HG02938 (cell line): ENCODE results near the gene CERT1.

ENCODE experiments used
- ATAC-seq: cut with Tn5 transposase; IDR thresholded peaks from one replicate; pipeline ENCODE4 v1.9.1; 2021; ENCODE audit warnings: mild to moderate bottlenecking, moderate library complexity; ENCODE audit not compliant: unreplicated experiment

Gene CERT1

DNA sequence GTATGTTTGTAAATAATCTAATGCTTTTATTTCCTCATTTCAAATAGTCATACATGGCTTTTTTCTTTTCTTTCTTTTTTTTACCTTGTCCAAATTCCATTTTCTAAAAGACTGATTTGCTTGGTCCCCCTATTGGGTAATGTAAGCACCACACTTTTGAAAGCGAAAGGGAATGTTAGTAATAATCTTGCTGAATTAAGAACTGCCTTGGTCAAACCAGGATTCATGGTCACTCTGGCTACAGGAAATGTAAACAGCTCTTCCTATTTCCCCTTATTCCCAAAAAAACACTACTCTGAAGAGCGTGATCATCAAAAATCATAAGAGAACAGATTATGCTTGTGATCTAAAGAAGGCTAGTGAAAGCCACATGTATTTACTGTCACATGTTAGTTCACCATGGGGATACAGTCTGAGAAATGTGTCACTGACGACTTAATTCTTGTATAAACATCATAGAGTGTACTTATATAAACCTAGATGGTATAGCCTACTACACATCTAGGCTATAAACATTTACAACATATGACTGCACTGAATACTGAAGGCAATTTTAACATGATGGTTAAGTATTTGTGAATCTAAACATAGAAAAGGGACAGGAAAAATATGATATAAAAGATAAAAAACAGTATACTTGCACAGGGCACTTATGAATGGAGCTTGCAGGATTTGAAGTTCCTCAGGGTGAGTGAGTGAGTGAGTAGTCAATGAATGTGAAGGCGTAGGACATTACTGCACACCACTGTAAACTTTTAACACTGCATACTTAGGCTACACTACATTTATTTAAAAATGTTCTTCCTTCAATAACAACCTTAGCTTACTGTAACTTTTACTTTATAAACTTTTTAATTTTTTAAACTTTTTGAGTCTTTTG lies 99.1 kb downstream of the CERT1 start:
- ATAC-seq, result no peak

DNA sequence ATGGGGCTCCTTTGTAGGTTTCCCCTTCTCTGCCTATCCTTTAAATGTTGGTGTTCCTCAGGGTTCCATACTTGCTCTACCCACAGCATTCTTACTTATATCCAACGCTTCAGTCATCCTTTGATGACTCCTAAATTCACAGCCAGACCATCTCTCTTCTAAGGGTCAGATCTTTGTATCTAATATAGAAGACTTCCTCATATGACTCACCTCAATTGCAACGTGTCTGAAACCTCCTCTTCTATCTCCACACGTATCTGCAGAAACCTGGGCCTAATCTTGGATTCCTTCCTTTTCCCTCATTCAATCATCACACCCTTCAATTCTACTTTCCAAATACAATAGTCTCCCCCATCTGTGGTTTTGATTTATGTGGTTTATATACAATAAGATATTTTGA lies 106.1 kb downstream of the CERT1 start:
- no peak for ATAC-seq

DNA sequence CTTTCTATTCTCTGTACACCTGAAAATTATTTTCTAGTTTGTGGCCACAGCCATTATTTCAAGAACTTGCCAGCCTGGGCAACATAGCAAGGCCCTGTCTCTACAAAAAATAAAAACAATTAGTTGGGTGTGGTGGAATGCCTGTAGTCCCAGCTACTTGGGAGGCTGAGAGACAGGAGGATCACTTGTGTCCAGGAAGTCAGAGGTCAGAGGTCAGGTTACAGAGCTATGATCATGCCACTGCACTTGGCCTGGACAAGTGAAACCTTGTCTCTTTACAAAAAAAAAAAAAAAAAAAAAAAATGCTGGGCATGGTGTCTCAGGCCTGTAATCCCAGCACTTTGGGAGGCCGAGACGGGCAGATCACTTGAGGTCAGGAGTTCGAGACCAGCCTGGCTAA lies 116.2 kb downstream of the CERT1 start:
- ATAC-seq, result no peak

DNA sequence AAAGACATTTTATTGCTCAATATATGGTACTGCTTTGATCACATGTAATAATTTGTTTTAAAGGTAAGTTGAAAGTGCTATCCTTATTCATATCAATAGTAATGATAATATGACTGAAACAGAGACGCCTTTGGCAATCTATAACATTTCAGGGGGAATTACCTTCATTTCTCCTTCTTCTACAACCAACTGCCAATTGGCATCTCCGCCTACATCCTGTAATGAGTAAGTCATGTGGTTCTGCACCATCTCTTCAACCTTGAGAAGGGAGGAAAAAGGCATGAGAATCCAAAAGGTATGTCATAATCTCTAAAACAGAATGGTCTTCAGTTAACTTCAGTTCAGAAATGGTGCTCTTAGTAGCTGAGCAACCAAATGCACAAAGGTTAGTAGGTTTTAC lies 122.0 kb downstream of the CERT1 start:
- ATAC-seq, result no peak

DNA sequence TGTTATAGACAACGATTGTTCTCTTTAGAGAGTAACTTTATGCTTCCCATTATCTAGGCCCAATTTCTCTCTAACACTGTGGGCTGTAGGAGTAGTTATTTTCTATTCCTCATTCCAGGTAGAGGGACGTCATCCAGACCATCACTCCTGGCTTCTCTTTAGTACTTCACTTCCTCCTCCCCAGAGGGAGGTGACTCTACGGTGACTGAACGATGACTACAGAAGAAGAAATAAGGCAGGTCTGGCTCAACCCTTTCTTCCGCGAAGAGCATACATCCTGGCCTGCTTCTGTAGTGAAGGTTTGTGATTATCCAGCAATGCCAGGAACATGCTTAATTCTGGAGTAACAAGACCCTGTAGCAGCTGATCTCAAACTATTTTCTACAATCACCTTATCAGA lies 123.6 kb downstream of the CERT1 start:
- ATAC-seq, result no peak

DNA sequence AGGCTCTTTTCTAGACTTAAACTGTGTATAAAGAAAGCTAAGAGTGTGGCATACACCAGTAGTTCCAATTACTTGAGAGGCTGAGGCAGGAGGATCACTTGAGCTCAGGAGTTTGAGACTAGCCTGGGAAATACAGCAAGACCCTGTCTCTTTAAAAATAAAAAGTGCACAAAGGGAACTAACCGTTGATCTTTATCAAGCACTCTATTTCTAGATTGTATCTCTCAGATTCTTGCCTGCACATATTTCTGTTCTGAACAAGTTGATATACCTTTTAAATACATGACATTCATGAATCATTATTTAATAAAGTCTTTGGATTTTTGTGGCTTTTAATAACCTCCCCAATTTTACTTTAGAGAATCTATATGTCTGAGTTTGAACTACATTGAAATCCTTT lies 127.2 kb downstream of the CERT1 start:
- no peak for ATAC-seq

DNA sequence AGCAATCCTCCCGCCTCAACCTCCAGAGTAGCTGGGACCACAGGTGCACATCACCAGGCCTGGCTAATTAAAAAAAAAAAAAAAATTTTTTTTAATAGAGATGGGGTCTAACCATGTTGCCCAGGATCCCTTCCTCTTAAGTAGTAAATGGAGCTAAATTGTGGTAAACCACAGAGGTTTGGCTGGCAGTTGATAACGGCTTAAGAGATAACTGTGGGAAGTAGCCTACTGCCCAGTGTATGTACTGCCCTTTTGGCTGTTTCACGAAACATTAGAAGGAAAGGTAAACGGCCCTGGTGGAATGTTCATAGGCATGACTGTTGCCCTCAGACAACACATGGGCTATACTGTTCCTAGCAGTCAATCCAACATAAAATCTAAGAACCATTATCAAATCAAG lies 130.0 kb downstream of the CERT1 start:
- ATAC-seq, result no peak

DNA sequence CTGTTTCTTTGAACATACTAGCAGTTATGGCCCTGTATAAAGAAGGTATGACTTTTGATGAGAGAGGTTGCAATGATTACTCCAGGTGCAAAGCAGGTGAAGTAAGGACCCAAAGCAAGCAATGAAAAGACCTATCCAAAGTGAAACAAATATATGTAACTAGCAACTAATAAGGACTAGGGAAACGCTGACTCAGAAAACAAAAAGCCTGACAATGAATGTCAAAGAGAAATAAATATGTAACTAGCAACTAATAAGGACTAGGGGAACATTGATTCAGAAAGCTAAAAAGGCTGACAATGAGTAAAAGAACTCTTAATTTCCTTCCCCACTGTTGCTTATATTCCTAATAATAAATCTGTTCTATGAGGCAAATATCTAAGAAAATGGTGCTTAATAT lies 131.3 kb downstream of the CERT1 start:
- no peak for ATAC-seq

DNA sequence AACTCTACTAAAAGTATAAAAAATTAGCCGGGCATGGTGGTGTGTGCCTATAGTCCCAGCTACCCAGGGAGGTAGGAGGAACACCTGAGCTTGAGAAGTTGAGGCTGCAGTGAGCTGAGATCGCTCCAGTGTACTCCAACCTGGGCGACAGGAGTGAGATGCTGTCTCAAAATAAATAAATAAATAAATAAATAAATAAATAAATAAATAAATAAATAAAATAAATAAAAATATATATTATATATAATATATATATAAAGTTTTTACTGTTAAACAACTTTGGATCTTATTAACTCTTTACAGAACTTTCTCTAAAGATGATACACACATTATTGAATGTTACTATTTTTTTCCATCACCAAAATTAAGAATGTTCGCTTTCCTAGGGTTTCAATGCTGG lies 136.0 kb downstream of the CERT1 start:
- ATAC-seq, result no peak

DNA sequence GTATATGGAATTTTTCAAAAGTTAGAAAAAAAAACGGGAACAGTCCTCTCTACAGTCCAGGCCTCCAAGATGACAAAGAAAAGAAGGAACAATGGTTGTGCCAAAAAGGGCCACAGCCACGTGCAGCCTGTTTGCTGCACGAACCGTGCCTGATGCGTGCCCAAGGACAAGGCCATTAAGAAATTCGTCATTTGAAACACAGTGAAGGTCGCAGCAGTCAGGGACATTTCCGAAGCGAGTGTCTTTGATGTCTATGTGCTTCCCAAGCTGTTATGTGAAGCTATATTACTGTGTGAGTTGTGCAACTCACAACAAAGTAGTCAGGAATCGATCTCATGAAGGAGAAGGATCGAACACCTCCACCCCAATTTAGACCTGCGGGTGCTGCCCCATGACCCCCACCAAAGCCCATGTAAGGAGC lies 137.0 kb downstream of the CERT1 start:
- ATAC-seq, result no peak

DNA sequence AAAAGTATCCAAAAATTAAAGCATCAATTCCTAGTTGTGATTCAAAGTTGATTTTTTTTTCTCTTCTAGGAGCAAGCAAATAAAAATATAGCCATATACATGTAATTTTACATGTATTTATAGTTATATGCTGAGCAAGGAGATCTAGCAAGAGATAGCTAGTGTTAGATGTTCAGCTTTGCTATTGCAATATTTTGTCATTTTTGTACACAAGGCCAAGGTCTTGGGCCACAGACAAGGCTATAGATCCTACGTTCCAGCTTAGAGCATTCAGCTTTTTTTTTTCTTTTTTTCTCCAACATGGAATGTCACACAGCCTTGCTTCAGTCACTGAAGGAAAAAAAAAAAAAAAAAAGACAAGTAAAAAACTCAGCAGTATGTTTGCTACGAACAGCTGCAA lies 137.6 kb downstream of the CERT1 start:
- no peak for ATAC-seq

DNA sequence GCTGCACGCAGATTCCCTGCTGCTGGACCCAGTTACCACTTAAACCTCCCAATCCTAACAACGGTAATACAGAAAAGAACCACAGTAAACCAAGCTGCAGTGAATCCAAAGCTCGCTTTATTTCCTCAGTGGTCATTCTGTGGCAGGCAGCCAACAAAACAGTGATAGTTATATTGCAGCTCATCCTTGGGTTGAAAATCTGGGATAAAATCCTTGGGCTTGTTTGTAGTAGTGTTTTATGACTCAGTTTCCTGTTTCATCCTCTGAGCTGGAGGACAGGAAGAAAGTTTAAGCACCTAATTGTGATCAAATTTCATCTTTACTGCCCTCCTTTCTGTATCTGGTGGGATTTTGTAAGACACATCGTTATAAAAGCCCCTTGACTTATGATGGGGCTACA lies 143.0 kb downstream of the CERT1 start:
- no peak for ATAC-seq

DNA sequence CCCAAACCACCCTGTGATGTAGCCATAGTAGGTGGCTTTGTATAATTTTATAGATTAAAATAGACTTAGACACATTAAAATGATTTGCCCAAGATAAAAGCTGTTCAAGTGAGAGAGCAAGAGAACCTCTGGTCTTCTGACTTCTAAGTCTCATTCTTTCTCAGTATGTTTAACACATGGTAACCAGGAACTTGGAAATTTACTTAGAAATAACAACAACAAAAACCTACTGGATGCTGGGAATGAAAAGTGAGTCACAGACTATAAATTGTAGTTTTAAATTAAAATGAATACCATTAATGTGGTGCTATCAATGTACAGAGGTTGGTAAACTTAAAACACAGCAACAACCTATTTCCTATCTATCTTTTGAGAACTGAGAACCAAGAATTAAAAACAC lies 144.0 kb downstream of the CERT1 start:
- no peak for ATAC-seq

DNA sequence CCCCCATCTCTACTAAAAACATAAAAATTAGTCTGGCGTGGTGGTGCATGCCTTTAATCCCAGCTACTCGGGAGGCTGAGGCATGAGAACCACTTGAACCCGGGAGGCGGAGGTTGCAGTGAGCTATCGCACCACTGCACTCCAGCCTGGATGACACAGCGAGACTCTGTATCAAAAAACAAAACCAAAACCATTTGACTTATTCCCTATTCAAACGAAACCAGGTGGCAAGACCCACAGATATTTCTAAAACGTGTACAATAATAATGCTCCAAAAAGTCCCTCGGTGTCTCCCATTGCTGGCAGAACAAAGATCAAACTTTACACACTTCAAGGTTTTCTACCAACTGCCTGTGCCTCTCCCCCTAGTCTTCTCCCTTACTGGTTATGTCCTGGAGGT lies 144.6 kb downstream of the CERT1 start:
- peak; percentile 82 for ATAC-seq

DNA sequence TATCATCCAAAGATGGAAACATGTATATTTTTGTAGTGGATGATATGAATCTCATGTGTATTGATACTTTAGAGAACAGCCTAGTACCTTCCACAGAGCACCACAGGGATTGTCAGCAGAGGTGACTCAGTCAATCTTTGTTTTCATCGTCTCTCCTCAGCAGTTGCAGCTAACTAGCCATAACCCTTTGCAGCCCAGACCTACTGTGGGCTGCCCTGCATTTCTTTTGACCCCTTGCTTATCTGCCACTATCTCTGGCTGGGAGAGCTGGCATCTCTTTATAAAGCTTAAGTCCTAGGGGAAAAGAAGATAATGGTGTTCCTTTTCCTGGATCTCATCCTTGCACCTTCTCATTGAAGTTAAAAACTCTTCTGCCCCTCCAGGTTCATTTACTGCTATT lies 145.7 kb downstream of the CERT1 start:
- ATAC-seq, result no peak

DNA sequence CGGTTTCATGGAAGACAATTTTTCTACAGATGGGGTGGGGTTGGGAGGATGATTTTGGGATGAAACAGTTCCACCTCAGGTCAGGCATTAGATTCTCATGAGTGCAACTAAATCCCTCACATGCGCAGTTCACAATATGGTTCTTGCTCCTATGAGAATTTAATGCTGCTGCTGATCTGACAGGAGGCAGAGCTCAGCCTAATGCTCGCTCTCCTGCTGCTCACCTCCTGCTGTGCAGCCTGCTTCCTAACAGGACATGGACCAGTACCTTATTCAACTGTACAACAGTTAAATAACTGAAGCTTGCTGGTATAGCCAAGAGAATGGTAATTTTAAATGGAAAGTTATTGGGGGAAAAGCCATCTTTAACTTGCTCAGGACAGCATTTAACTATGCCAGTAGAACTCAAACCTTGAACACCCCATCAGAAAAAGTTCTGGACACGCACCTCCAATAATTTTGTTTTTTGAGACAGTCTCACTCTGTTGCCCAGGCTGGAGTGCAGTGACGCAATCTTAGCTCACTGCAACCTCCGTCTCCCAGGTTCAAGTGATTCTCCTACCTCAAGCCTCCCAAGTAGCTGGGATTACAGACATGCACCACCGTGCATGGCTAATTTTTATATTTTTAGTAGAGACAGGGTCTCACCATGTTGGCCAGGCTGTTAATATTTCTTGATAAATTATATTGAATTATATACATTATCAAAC lies 146.7 kb downstream of the CERT1 start:
- ATAC-seq, result no peak

DNA sequence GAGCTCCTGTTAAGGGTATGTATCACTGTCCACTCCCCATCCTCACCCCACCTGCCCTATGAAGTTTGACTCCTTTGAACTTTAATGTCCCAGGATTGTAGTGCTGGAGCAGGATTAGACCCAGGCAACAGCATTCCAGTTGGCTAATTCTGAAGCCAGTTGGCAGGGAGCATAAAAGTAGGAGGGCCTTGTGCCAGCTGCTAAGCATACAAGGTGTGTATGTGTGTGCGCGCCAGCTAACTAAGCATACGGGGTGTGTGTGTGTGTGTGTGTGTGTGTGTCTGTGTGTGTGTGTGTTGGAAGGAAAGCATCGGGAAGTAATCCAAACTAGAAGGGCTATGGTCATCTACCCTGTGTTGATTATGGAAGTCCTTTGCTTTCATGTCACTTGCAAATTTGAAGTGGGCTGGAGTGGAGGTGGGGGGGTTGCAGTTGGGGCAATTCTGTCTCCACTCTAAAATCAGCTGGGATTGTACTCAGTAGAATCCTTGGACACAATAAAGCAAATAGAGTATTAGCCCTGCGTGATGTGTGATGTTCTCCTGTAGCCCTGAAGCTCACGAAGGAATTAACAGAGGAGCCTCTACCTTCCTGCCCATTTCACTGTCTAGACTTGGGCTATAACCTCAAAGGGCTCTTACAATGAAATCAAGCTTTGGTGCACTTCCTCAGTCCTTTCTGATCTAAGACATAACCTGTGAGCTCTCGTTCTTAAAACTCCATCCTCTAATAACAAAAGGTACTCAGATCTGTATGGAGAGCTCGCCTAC lies 147.5 kb downstream of the CERT1 start:
- ATAC-seq, result no peak

DNA sequence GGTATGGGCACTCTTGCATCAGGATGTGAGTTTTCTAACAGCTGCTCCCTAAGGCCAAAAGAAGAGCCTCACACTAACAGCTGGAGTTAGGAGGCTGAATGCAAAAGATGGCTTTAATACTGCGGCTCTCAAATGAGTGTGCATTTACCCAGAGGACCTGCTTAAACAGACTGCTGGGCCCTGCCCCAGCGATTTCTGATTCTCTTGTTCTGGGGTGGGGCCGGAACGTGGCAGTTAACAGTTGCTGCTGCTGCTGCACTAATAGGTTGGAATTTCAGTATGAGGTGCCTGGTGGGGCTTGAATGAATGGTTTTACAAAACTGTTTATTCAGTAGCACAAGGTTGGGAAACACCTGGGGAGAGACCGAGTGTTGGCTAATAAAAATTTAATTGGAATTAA lies 148.3 kb downstream of the CERT1 start:
- ATAC-seq, result no peak

DNA sequence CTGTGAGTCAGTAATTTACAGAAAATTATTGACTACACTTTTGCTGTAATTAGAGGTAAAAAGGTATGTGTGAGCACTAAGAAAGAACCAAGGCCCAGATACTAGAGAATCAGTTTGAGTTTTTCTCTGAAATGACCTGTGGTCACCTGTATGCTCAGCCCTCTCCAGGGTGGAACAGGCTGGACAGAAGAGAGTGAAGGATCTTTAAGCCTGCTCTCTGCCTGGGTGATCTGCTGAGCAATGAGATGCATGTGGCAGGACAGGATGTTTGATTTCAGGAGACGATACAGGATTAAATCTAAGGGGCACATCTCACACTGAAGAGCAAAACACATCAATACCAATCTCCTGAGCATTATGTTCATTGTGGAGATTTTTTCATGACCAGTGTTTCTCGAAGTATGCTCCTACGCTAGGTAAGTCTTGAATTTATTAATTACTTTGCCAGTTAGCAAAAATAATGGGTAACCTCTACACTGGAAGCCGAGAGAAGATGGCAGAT lies 148.9 kb downstream of the CERT1 start:
- ATAC-seq, result no peak

DNA sequence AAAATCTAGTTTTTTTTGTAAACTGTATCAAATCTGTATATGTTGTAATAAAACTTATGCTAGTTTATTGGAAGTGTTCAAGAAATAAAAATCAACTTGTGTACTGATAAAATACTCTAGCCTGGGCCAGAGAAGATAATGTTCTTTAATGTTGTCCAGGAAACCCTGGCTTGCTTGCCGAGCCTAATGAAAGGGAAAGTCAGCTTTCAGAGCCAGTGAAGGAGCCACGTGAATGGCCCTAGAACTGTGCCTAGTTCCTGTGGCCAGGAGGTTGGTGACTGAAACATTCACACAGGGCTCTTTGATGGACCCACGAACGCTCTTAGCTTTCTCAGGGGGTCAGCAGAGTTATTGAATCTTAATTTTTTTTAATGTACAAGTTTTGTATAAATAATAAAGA lies 150.1 kb downstream of the CERT1 start:
- ATAC-seq, result no peak

DNA sequence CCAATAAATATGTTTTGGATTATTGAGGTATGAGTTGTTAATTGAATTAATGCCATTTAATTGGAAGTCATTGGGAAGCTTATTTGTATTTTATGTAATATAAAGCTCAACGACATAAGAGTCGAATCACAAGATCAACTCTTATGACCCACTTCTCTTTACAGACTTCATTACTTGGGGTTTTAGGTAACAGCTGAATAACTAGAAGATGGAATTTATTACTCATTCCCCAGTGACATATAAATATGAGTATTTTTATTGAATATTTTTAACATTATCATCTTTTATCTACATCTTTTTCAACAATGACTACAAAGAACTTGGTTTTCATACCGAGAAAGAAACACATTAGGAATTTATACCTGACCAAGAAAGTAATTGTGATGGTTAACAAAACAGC lies 153.3 kb downstream of the CERT1 start:
- ATAC-seq, result no peak

DNA sequence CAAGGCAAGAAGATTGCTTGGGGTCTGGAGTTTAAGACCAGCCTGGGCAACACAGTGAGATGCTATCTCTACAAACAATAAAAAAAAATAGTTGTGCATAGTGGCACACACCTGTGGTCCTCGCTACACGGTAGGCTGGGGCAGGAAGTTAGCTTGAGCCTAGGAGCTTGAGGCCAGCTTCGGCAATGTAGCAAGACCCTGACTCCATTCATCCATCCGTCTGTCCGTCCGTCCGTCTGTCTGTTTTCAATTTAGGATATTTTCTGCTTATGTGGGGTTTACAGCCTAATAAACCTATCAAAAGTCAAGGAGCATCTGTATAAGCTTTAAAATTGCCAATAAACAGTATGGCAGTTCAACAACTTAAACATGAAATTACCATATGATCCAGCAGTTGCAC lies 154.7 kb downstream of the CERT1 start:
- ATAC-seq, result no peak
